ENCODE data around the gene DCBLD1.

Gene DCBLD1

GRCh38 chr6:117469791-117470190 is 12.7 kb upstream of the DCBLD1 start:
- DNase-seq (ENCODE audit: low spot score): no peak

GRCh38 chr6:117472667-117473066 is 9.8 kb upstream of the DCBLD1 start:
- no peak for DNase-seq (ENCODE audit: low spot score)

GRCh38 chr6:117473401-117473800 is 9.1 kb upstream of the DCBLD1 start:
- no peak for DNase-seq (ENCODE audit: low spot score)

GRCh38 chr6:117477988-117478852 is 4.3 kb upstream of the DCBLD1 start:
- DNase-seq (ENCODE audit: low spot score): peak; percentile 44

GRCh38 chr6:117478853-117479231 is 3.6 kb upstream of the DCBLD1 start:
- DNase-seq (ENCODE audit: low spot score): no peak

- no peak for DNase-seq (ENCODE audit: low spot score)
These were observed 1.8 kb upstream of the DCBLD1 start for GRCh38 chr6:117480651-117481050.

GRCh38 chr6:117481278-117481925 is 1.1 kb upstream of the DCBLD1 start:
- peak; percentile 4 for DNase-seq (ENCODE audit: low spot score)

GRCh38 chr6:117481926-117482239 is 591 bp upstream of the DCBLD1 start:
- DNase-seq (ENCODE audit: low spot score): peak; percentile 2

- DNase-seq (ENCODE audit: low spot score): peak; percentile 59
These were observed 650 bp downstream of the DCBLD1 start for GRCh38 chr6:117483004-117483644.

GRCh38 chr6:117483645-117484016 is 1.2 kb downstream of the DCBLD1 start:
- DNase-seq (ENCODE audit: low spot score): no peak

GRCh38 chr6:117484052-117484646 is 1.7 kb downstream of the DCBLD1 start:
- DNase-seq (ENCODE audit: low spot score): no peak

GRCh38 chr6:117485433-117485832 is 3.0 kb downstream of the DCBLD1 start:
- no peak for DNase-seq (ENCODE audit: low spot score)

GRCh38 chr6:117487821-117488220 is 5.3 kb downstream of the DCBLD1 start:
- DNase-seq (ENCODE audit: low spot score): no peak

GRCh38 chr6:117489003-117489402 is 6.5 kb downstream of the DCBLD1 start:
- DNase-seq (ENCODE audit: low spot score): no peak

- DNase-seq (ENCODE audit: low spot score): no peak
These were observed 9.4 kb downstream of the DCBLD1 start for GRCh38 chr6:117491916-117492315.

GRCh38 chr6:117493470-117493869 is 11.0 kb downstream of the DCBLD1 start:
- DNase-seq (ENCODE audit: low spot score): no peak

GRCh38 chr6:117494283-117494682 is 11.8 kb downstream of the DCBLD1 start:
- no peak for DNase-seq (ENCODE audit: low spot score)

GRCh38 chr6:117494694-117495318 is 12.3 kb downstream of the DCBLD1 start:
- no peak for DNase-seq (ENCODE audit: low spot score)

- DNase-seq (ENCODE audit: low spot score): no peak
These were observed 13.0 kb downstream of the DCBLD1 start for GRCh38 chr6:117495425-117495824.

- DNase-seq (ENCODE audit: low spot score): no peak
These were observed 13.4 kb downstream of the DCBLD1 start for GRCh38 chr6:117495869-117496268.

GRCh38 chr6:117496383-117496990 is 14.0 kb downstream of the DCBLD1 start:
- DNase-seq (ENCODE audit: low spot score): no peak

GRCh38 chr6:117497237-117497636 is 14.8 kb downstream of the DCBLD1 start:
- DNase-seq (ENCODE audit: low spot score): no peak
